IPS-15b (cell line): ENCODE measurements around the gene NRSN2.
A peak's percentile ranks its signal among the peaks of the same experiment; 100 is the strongest.
"Not testable (repeated sequence)": the region's sequence is repeated elsewhere in the genome, so short reads cannot be mapped to it uniquely, and the experiment has no call there.

Source experiments
- H3K27me3 ChIP-seq: one replicate; pipeline ENCODE4 v1.6.1; 2013; ENCODE audit warnings: low read length; ENCODE audit not compliant: control insufficient read depth, insufficient read depth
- H3K36me3 ChIP-seq: one replicate; pipeline ENCODE4 v1.6.1; 2013; ENCODE audit warnings: low read length; ENCODE audit not compliant: control insufficient read depth, insufficient read depth
- H3K4me1 ChIP-seq: one replicate; pipeline ENCODE4 v1.6.1; 2013; ENCODE audit warnings: mild to moderate bottlenecking, low read length; ENCODE audit not compliant: control insufficient read depth, insufficient read depth
- H3K4me3 ChIP-seq: one replicate; pipeline ENCODE4 v1.5.1; 2013; ENCODE audit warnings: low read depth, low read length
- H3K9ac ChIP-seq: one replicate; pipeline ENCODE4 v1.6.1; 2013; ENCODE audit warnings: low read depth, mild to moderate bottlenecking, low read length
- H3K9me3 ChIP-seq: one replicate; pipeline ENCODE4 v1.6.1; 2013; ENCODE audit warnings: mild to moderate bottlenecking, low read length; ENCODE audit not compliant: control insufficient read depth, insufficient read depth

The NRSN2 gene

DNA sequence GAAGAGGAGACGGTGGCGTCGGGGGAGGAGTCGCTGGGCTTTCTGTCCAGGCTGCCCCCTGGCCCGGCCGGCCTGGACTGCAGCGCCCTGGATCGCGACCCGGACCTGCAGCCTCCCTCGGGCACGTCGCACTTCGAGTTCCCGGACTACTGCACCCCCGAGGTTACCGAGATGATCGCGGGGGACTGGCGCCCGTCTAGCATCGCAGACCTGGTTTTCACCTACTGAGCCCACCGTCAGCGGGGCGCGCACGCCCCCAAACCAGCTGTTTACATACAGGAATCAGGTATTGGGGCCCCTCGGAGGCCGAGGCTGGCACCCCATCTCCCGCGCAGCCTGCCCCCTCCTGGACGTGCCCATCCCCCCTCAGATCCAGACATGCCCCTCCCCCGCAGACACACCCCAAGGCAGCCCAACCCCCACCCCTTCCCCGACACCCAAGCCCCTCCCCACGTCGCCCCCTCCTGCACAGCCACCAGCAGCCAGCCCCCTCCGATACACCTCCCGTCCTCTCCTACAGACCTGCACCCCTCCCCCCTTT is 20.2 kb upstream of the NRSN2 start:
- H3K9me3 ChIP-seq = no peaks in the 10 kb centered on the region
- H3K36me3 ChIP-seq = no peaks in the 10 kb centered on the region
- peak overlapping the region; percentile 80 for H3K4me3 ChIP-seq
- peak overlapping the region; percentile 54 for H3K9ac ChIP-seq
- peaks cover 21% of the 10 kb centered on the region for H3K4me1 ChIP-seq
- no peaks in the 10 kb centered on the region for H3K27me3 ChIP-seq

DNA sequence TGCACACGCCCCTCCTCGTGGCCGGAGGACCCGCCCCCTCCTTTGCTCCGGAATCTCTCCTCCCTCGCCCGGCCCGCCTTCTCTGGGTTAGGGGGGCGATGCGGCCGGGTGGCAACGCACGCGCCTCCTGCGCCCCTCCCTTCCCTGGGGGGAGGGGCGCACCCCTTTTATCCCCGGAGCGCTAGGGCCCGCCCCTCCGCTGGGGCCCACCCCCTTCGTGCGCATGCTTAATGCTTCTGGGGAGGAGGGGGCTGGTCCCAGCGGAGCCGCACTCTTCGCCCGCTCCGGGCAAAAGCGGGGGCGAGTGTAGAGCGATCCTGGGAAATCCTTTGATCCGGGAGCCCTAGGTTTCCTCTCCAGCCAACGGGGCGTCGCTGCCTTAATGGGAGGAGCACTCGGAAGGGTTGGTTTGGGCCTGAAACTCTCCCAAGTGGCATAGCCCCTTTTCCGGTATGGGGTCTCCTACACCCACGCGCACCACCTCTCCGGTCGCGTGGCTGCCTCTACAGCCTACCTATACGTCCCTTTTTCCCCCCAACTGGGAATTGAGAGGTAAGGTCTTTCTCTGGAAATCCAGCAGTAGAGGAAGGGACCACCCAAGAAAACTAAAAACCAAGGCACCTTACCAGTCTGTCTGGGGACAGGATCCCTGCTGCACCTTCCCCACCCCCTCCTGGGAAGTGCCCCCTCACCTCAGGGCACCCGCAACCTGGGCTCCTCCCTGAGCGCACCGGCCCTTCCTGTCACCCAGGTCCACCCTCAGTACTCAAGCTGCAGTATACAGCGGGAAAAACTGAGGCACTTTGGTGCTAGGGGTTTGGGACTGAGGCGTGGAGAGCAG is 19.5 kb upstream of the NRSN2 start:
- H3K4me3 ChIP-seq = peak overlapping the region; percentile 95
- H3K9me3 ChIP-seq = no peaks in the 10 kb centered on the region
- no peaks in the 10 kb centered on the region for H3K36me3 ChIP-seq
- peak overlapping the region; percentile 70 for H3K9ac ChIP-seq
- H3K4me1 ChIP-seq = peaks cover 21% of the 10 kb centered on the region
- H3K27me3 ChIP-seq = peaks cover 5% of the 10 kb centered on the region

DNA sequence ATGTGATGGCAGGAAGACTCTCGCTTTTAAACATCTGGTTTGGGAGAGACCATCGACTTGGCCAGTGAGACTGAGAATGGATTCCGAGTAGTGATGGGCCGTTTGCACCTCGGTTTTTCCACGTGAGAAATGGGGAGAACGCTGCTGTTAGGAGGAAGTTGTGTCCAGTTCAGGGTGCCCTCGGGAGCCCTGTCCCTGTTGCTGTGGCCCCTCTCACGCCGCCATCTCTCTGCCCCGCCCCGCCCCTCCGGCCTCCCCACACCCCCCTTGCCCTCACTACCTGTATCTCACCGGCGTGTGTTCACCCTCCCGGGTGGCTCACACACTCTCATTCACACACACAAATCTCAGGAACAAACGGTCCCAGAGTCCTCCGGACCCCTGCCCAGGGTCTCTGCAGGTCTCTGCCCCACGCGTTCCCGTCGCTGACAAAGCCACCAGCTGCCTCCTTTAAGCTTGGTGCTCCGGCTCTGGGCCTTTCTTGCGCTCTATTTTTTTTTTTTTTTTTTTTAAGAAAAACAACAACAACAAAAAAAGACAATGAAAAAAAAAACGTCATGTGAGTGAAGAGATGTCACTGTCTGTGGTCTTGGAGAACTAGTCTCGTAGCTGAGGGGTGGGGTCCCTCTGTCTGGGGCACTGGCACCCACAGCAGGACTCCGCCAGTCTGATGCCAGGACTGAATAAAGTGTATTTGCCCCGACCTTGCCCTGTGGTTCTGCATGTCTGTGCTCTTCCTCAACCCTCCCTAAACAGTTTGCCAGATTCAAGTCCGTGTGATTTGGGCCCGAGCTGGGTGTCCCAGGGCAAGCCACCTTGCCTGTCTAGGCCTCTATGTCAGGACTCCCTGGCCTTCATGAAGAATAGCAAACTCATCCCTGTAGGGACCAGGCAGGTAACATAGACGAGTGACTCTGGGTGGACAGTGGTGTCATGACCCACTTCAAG is 18.6 kb upstream of the NRSN2 start:
- H3K4me1 ChIP-seq = peaks cover 15% of the 10 kb centered on the region
- no peaks in the 10 kb centered on the region for H3K36me3 ChIP-seq
- no peaks in the 10 kb centered on the region for H3K9me3 ChIP-seq
- peaks cover 10% of the 10 kb centered on the region for H3K27me3 ChIP-seq
- H3K4me3 ChIP-seq = peak overlapping the region; percentile 95
- H3K9ac ChIP-seq = peak overlapping the region; percentile 70

DNA sequence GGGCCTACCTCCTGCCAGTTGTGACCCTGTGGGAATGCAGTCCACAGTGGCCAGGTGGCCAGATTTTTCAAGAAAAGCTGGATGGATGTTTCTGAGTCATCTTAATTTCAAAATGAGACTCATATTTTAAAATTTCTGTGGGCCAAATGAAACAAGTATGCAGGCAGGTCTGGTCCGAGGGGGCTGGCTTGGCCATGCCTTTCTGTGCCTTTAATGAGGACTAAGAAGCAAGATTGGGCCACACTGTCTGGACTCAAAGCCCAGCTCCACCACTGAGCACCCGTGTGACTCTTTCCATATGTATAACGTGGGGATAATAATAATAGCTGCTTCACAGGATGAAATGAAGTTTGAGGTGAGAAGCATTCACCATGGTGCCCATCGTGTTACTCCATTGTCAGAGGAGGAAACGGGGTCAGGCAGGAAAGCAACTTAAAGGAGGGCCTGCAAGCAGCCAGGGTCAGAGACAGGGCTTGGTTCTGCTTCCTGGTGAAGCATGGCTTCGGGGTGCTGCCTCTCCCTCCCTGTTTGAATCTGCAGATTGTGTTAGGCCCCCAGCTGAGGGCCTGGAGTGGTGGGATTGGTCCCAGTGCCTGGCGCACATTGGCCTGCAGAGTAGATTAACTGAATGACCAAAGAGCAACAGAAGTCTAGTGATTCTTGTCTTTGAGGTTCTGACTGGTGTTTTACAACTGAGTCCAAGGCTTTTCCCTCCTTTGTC is 17.8 kb upstream of the NRSN2 start:
- peak overlapping the region; percentile 95 for H3K4me3 ChIP-seq
- no peaks in the 10 kb centered on the region for H3K9me3 ChIP-seq
- H3K9ac ChIP-seq = no peak overlapping the region
- peaks cover 15% of the 10 kb centered on the region for H3K4me1 ChIP-seq
- no peaks in the 10 kb centered on the region for H3K36me3 ChIP-seq
- peaks cover 12% of the 10 kb centered on the region for H3K27me3 ChIP-seq

DNA sequence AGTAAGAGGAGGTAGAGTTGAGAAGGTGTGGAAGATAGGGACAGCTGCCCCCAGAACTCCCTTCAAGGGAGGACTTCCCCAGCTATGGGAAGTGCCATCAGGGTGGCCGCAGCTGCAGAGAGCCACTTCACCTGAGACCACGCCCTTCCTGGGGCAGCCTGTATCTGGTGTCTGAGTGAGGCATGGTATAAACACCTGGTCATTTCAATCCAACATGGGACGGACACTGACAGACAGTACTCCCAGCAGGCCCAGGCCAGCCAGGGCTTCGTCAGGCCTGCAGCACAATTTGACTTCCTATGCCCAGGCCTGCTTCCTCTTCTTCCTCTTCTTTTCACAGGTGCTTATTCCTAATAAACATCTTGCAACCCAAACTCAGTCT is 17.1 kb upstream of the NRSN2 start:
- Histone ChIP-seq H3K36me3 (no peaks in the 10 kb centered on the region), H3K4me1 (peaks cover 15% of the 10 kb centered on the region), H3K9me3 (no peaks in the 10 kb centered on the region), H3K9ac (no peak overlapping the region), H3K27me3 (peaks cover 17% of the 10 kb centered on the region), H3K4me3 (peak overlapping the region; percentile 8)

DNA sequence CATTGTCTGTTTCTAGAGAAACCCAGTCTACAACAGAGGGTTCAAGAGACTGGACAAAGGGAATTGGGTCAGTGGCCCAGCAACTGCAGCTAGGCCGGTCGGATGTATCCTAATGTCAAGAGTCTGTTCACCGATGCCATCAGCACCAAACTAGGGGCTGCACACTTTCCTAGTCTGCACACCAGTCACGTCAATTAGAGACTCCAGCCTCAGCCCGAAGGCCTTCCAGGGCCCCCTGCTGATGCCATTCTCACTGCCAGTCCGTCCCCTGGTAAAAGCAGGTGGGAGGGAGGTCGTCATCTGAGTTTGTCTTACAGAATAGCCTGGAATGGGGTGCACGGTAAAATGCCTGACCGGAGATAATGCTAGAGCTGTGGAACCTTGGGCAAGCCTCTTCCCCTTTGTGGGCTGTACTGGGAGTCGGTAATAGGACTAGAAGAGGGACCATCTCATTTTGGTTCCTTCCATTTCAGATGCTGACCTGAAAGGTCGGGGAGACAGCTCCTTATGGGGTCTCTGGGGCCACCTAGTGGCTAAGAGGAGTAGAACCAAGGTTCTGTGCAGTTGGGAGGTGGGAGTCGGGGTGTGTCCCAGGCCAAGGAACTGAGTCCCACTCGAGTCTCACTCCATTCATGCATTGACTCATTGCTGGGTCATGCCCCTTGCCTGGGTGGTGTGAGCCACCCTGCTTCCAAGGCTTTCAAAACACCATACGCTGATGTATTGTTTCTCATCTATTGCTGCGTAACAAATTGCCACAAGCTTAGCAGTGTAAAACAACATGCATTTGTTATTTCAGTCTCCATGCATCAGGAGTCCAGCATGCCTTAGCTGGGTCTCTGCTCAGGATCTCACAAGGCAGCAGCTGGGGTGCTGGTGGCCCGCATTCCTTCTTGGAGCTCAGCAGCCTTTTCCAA is 16.4 kb upstream of the NRSN2 start:
- H3K9me3 ChIP-seq = no peaks in the 10 kb centered on the region
- H3K9ac ChIP-seq = no peak overlapping the region
- no peaks in the 10 kb centered on the region for H3K36me3 ChIP-seq
- H3K4me1 ChIP-seq = peaks cover 15% of the 10 kb centered on the region
- H3K4me3 ChIP-seq = peak overlapping the region; percentile 36
- H3K27me3 ChIP-seq = peaks cover 17% of the 10 kb centered on the region

DNA sequence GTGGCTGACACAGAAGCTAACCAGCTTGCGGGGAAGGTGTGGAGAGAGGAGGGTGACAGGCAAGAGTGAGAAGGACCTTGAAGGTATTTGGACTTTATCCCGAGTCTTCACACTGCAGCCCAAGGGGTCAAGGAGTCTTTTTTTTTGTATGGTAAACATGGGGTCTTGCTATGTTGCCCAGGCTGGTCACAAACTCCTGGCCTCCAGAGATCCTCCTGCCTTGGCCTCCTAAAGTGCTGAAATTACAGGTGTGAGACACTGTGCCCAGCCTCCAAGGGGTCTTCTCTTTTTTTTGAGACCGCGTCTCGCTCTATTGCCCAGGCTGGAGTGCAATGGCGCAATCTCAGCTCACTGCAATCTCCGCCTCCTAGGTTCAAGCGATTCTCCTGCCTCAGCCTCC is 12.3 kb upstream of the NRSN2 start:
- Histone ChIP-seq H3K36me3 (no peaks in the 10 kb centered on the region), H3K4me1 (peaks cover 7% of the 10 kb centered on the region), H3K27me3 (peaks cover 31% of the 10 kb centered on the region), H3K9ac (no peak overlapping the region), H3K4me3 (no peak overlapping the region), H3K9me3 (no peaks in the 10 kb centered on the region)

DNA sequence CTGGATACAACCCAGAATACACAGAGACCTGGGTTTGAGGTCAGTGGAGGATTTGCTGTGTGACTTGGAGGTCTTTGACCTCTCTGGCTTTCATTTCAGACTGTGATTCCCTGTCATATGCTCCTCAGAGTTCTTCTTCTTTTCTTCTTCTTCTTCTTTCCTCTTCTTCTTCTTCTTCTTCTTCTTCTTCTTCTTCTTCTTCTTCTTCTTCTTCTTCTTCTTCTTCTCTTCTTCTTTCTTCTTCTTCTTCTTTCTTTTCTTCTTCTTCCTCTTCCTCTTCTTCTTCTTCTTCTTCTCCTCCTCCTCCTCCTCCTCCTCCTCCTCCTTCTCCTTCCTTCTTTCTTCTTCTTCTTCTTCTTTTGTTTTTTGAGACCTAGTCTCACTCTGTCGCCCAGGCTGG is 10.9 kb upstream of the NRSN2 start:
- H3K9ac ChIP-seq, H3K4me3 ChIP-seq, H3K36me3 ChIP-seq, H3K4me1 ChIP-seq, H3K9me3 ChIP-seq: not testable (repeated sequence)
- H3K27me3 ChIP-seq = peaks cover 36% of the 10 kb centered on the region

DNA sequence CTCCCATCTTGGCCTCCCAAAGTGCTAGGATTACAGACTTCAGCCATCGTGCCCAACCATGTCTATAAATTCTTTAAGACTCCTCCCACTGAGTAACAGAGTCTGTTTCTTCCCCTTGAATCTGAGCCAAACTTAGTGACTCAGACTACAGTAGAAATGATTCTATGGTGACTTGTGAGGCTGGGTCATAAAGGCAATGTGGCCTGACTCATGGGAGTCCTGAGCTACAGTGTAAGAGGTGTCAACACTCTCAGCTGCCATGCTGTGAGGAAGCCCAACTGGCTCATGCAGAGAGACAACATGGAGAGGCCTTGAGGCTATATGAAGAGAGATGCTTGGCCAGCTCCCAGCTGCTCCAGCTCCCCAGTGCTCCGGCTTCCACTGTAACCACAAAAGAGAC is 5.2 kb upstream of the NRSN2 start:
- H3K4me1 ChIP-seq = peaks cover 5% of the 10 kb centered on the region
- H3K4me3 ChIP-seq = no peak overlapping the region
- H3K9me3 ChIP-seq = no peaks in the 10 kb centered on the region
- H3K36me3 ChIP-seq = no peaks in the 10 kb centered on the region
- H3K27me3 ChIP-seq = peaks cover 21% of the 10 kb centered on the region
- H3K9ac ChIP-seq = no peak overlapping the region

DNA sequence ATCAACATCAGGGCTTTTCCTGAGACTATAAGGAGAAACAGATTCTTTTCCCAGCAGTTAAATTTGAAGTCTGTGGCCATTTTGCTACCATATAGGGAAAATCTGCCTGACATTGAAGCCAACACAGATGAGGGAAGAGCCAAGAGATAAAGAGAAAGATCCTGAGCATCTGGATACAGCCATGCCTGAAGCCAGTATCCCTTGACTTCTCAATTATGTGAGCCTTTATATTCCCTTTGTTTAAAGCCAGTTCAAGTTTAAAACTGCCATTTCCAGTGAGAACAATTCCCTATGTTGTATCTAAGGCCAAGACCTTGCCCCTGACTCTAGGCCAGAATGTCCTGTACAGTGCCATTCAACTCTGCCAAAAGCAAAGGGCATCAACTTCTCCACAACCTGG is 3.8 kb upstream of the NRSN2 start:
- peaks cover 17% of the 10 kb centered on the region for H3K27me3 ChIP-seq
- H3K9me3 ChIP-seq = no peaks in the 10 kb centered on the region
- no peaks in the 10 kb centered on the region for H3K36me3 ChIP-seq
- peaks cover 5% of the 10 kb centered on the region for H3K4me1 ChIP-seq
- no peak overlapping the region for H3K9ac ChIP-seq
- H3K4me3 ChIP-seq = no peak overlapping the region
